B cell (primary cell): Measurements from ENCODE around the gene LSMEM2. TPM values are rescaled to one million over a fixed set of nuclear protein-coding genes. Genes with fewer than 3 reads are reported as not detected.

Source experiments
- ATAC-seq: fragments of 200-7000 bp; cut with Tn5 transposase; one replicate; pipeline ENCODE4 v1.10.0; 2021; ENCODE audit warnings: low read depth, mild to moderate bottlenecking, moderate number of reproducible peaks, moderate library complexity
- CTCF ChIA-PET: fragments of 350-600 bp; sonication (Branson Sonifier 250); formaldehyde crosslinking; loops from one replicate; lab custom pipeline; 2021; ENCODE audit warnings: antibody characterized with exemption, inconsistent platforms; lab: Charles Lee
- POLR2A ChIA-PET: fragments of 350-600 bp; sonication (Branson Sonifier 250); formaldehyde crosslinking; loops from one replicate; lab custom pipeline; 2021; ENCODE audit warnings: antibody characterized with exemption; lab: Charles Lee
- DNase-seq: peaks from one replicate; pipeline ENCODE4 v3.0.0; 2013
- H2AFZ ChIP-seq: 2 replicates; pipeline ENCODE4 v1.6.1; 2012; ENCODE audit warnings: mild to moderate bottlenecking, low read depth, low read length; ENCODE audit not compliant: insufficient read depth, poor library complexity, severe bottlenecking
- H3K27ac ChIP-seq, 2 donors: 1 replicate in 1 of 2; 2 replicates in 1 of 2; pipeline ENCODE4 v1.5.1; 2012 to 2013; ENCODE audit warnings: low read length in 2 of 2, mild to moderate bottlenecking in 2 of 2, moderate library complexity in 1 of 2
- H3K27me3 ChIP-seq, 4 experiments: fragments of 200-600 bp in 1 of 4; sonication (generic) in 1 of 4; replicated peaks in 1 of 4; 1 replicate in 2 of 4; 2 replicates in 2 of 4; pipeline versions ENCODE4 v1.6.1 to v1.7.0; 2013 to 2016; ENCODE audit warnings: low read length in 3 of 4, mild to moderate bottlenecking in 2 of 4, mixed read lengths in 1 of 4, moderate library complexity in 1 of 4; ENCODE audit not compliant: insufficient read depth in 4 of 4, control insufficient read depth in 3 of 4; ENCODE audit errors: control extremely low read depth in 1 of 4
- H3K36me3 ChIP-seq, 2 experiments: replicated peaks in 1 of 2; 1 replicate in 1 of 2; 2 replicates in 1 of 2; pipeline versions ENCODE4 v1.6.1 to v1.7.1; 2013; ENCODE audit warnings: low read length in 1 of 2; ENCODE audit not compliant: insufficient read depth in 2 of 2, control insufficient read depth in 1 of 2; ENCODE audit errors: control extremely low read depth in 1 of 2, extremely low read depth in 1 of 2
- H3K4me1 ChIP-seq, 2 donors: fragments of 200-600 bp in 1 of 2; sonication (generic) in 1 of 2; 1 replicate in 1 of 2; 2 replicates in 1 of 2; pipeline versions ENCODE4 v1.5.1 to v1.6.1; 2013 to 2017; ENCODE audit warnings: low read length in 2 of 2; ENCODE audit not compliant: control insufficient read depth in 2 of 2, insufficient read depth in 2 of 2
- H3K4me2 ChIP-seq: replicated peaks from 2 replicates; pipeline ENCODE3; 2012; ENCODE audit warnings: mild to moderate bottlenecking, low read depth, low read length; ENCODE audit not compliant: poor library complexity, severe bottlenecking
- H3K4me3 ChIP-seq, 5 experiments: fragments of 200-600 bp in 1 of 5; sonication (generic) in 1 of 5; 1 replicate in 3 of 5; 2 replicates in 2 of 5; pipeline versions ENCODE4 v1.5.1 to v1.7.0; 2011 to 2016; ENCODE audit warnings: low read length in 4 of 5, mild to moderate bottlenecking in 4 of 5, low read depth in 2 of 5, control low read depth in 1 of 5, moderate library complexity in 1 of 5; ENCODE audit not compliant: insufficient read depth in 1 of 5; ENCODE audit errors: control extremely low read depth in 1 of 5, extremely low read depth in 1 of 5
- H3K79me2 ChIP-seq: fragments of 200-600 bp; sonication (generic); one replicate; pipeline ENCODE4 v1.6.0; 2016; ENCODE audit warnings: low read length; ENCODE audit not compliant: control insufficient read depth, insufficient read depth
- H3K9ac ChIP-seq: fragments of 200-600 bp; sonication (generic); 2 replicates; pipeline ENCODE4 v1.6.1; 2017; ENCODE audit warnings: mild to moderate bottlenecking, low read length, moderate library complexity
- H3K9me3 ChIP-seq, 3 donors: one replicate each; pipeline versions ENCODE4 v1.6.1 to v1.7.1; 2013; ENCODE audit warnings: low read length in 2 of 3; ENCODE audit not compliant: control insufficient read depth in 2 of 3, insufficient read depth in 1 of 3; ENCODE audit errors: control extremely low read depth in 1 of 3
- H4K20me1 ChIP-seq: 2 replicates; pipeline ENCODE4 v1.6.0; 2012; ENCODE audit warnings: mild to moderate bottlenecking, low read length; ENCODE audit not compliant: insufficient read depth, control insufficient read depth, poor library complexity, severe bottlenecking
- H3K27ac Mint-ChIP-seq: one replicate; pipeline ENCODE4 v1.8.0; 2021; ENCODE audit warnings: mixed read lengths
- H3K27me3 Mint-ChIP-seq: one replicate; pipeline ENCODE4 v1.8.0; 2021; ENCODE audit warnings: mixed read lengths
- H3K4me1 Mint-ChIP-seq: one replicate; pipeline ENCODE4 v1.8.0; 2021; ENCODE audit warnings: mixed read lengths
- H3K4me3 Mint-ChIP-seq: one replicate; pipeline ENCODE4 v1.8.0; 2021; ENCODE audit warnings: mixed read lengths
- H3K9me3 Mint-ChIP-seq: one replicate; pipeline ENCODE4 v1.8.0; 2022; ENCODE audit warnings: mixed read lengths; ENCODE audit not compliant: insufficient read depth
- CTCF ChIP-seq: fragments of 200-600 bp; IDR thresholded peaks from one replicate; pipeline ENCODE4 v1.8.0; 2022; ENCODE audit warnings: antibody characterized with exemption, mild to moderate bottlenecking
- EZH2 ChIP-seq: IDR thresholded peaks from 2 replicates; pipeline ENCODE4 v1.6.1; 2012; ENCODE audit warnings: borderline replicate concordance, low read depth, mild to moderate bottlenecking, moderate library complexity, low read length; ENCODE audit not compliant: insufficient read depth, poor library complexity, severe bottlenecking
- WGBS: methylation state at CpG from one replicate; pipeline ENCODE4 v1.1.5; 2013; ENCODE audit warnings: missing lambda C conversion rate; ENCODE audit not compliant: insufficient coverage; 5-methylcytosine and 5-hydroxymethylcytosine counted together
- intact Hi-C: fragments of 100-400 bp; cut with micrococcal nuclease; formaldehyde crosslinking; loops from one replicate; pipeline ENCODE4 v1.10.0; 2022
- polyA plus RNA-seq: library from polyadenylated mRNA; depleted of rRNA; stranded (reverse); fragments of >200 nt; gene quantifications from 2 replicates; pipeline ENCODE4 v1.2.3, GENCODE V29; 2012
- total RNA-seq, 2 donors: library from RNA; stranded (reverse); fragments of 120-200 nt in 1 of 2; gene quantifications; 1 replicate in 1 of 2; 2 replicates in 1 of 2; pipeline versions ENCODE4 v1.2.3 to v1.2.4, GENCODE V29; 2013 to 2022

The LSMEM2 gene
- total and polyA plus RNA-seq, 2 donors (not counting 1 experiment from before 2014, with no cell fraction given), result not detected

GRCh38 chr3:50322115-50322385, 43.2 kb downstream of the LSMEM2 start:
- Histone ChIP-seq H3K27me3 (no peaks in the 10 kb centered on the region), H3K9ac (peak overlapping the region; percentile 96), H4K20me1 (peaks cover 2% of the 10 kb centered on the region), H3K4me1 (peaks cover 24 to 56% of the 10 kb centered on the region in 2 donors), H3K27ac (peak overlapping the region; percentile 94 to 96), H3K79me2 (peaks cover 12% of the 10 kb centered on the region), H3K36me3 (peaks cover 0 to 21% of the 10 kb centered on the region in 2 experiments), H2AFZ (peak overlapping the region; percentile 99), H3K9me3 (peaks cover 0 to 3% (median 0%) of the 10 kb centered on the region in 3 donors), H3K4me2 (peak overlapping the region; percentile 95), H3K4me3 (peak overlapping the region in 4 of 5 experiments; percentile 65 to 95 (median 77))
- WGBS, result 56% methylated on average over 14 of the region's 14 CpGs
- H3K4me3 Mint-ChIP-seq, result peak overlapping the region; percentile 87
- intact Hi-C loops, result loop anchor here (5.0 kb wide), 1 partner anchor 85 kb away; the partner anchor contains the start of gene GNAI2
- peaks cover 47% of the 10 kb centered on the region for H3K4me1 Mint-ChIP-seq
- H3K27me3 Mint-ChIP-seq, result no peaks in the 10 kb centered on the region
- ChIA-PET CTCF (interaction anchor here (0.6 to 2.4 kb wide), 9 partner anchors 15 to 234 kb away, joined by 3 to 9 read pairs (median 4); partner anchors contain the start of genes CYB561D2, HYAL3, IFRD2 and NAA80), POLR2A (interaction anchor here (1.0 to 2.3 kb wide), 2 partner anchors 15 to 23 kb away, joined by 16 to 24 read pairs; partner anchors contain the start of genes HYAL3 and NAA80)
- H3K9me3 Mint-ChIP-seq, result no peaks in the 10 kb centered on the region
- TF ChIP-seq EZH2 (no peak), CTCF (no peak)
- H3K27ac Mint-ChIP-seq, result peak overlapping the region; percentile 80
- no peak for ATAC-seq
- no peak for DNase-seq

GRCh38 chr3:50322386-50323091, 43.7 kb downstream of the LSMEM2 start, which contains the start of gene HYAL2:
Gene HYAL2 (minus strand): TSS chr3:50322745. CDS start chr3:50320489, 2,256 bp downstream.
- ChIA-PET POLR2A (interaction anchor here (2.3 to 2.9 kb wide), 2 partner anchors 14 to 23 kb away, joined by 16 to 24 read pairs; partner anchors contain the start of genes HYAL3 and NAA80), CTCF (interaction anchor here (0.6 to 3.1 kb wide), 7 partner anchors 14 to 220 kb away, joined by 3 to 28 read pairs (median 6); partner anchors contain the start of genes HYAL3 and NAA80)
- Histone ChIP-seq H3K4me2 (peak within 1 kb of the TSS; percentile 95), H3K79me2 (peaks cover 17% of the 10 kb centered on the region), H3K9me3 (peaks cover 0 to 3% (median 0%) of the 10 kb centered on the region in 3 donors), H3K4me1 (peaks cover 29 to 56% of the 10 kb centered on the region in 2 donors), H2AFZ (peak within 1 kb of the TSS; percentile 99), H3K4me3 (peak within 1 kb of the TSS; percentile 64 to 95 (median 74)), H4K20me1 (peaks cover 7% of the 10 kb centered on the region), H3K27me3 (no peaks in the 10 kb centered on the region), H3K36me3 (peaks cover 0 to 20% of the 10 kb centered on the region in 2 experiments), H3K27ac (peak within 1 kb of the TSS; percentile 94 to 96), H3K9ac (peak within 1 kb of the TSS; percentile 96)
- no peaks in the 10 kb centered on the region for H3K9me3 Mint-ChIP-seq
- H3K27ac Mint-ChIP-seq, result peak within 1 kb of the TSS; percentile 97
- no peak for ATAC-seq
- intact Hi-C loops, result loop anchor here (5.0 kb wide), 1 partner anchor 85 kb away; the partner anchor contains the start of gene GNAI2
- H3K4me3 Mint-ChIP-seq, result peak within 1 kb of the TSS; percentile 87
- no peaks in the 10 kb centered on the region for H3K27me3 Mint-ChIP-seq
- 85% methylated on average over 24 of the region's 31 CpGs for WGBS
- H3K4me1 Mint-ChIP-seq, result peaks cover 49% of the 10 kb centered on the region
- TF ChIP-seq EZH2 (no peak), CTCF (no peak)
- DNase-seq, result no peak
